GM18519 (cell line): ENCODE results near the gene CAMK2N1.

Experiments used
- ATAC-seq: cut with Tn5 transposase; IDR thresholded peaks from one replicate; pipeline ENCODE4 v1.9.1; 2021; ENCODE audit warnings: mild to moderate bottlenecking, moderate library complexity; ENCODE audit not compliant: unreplicated experiment, low FRiP score

Gene CAMK2N1

DNA sequence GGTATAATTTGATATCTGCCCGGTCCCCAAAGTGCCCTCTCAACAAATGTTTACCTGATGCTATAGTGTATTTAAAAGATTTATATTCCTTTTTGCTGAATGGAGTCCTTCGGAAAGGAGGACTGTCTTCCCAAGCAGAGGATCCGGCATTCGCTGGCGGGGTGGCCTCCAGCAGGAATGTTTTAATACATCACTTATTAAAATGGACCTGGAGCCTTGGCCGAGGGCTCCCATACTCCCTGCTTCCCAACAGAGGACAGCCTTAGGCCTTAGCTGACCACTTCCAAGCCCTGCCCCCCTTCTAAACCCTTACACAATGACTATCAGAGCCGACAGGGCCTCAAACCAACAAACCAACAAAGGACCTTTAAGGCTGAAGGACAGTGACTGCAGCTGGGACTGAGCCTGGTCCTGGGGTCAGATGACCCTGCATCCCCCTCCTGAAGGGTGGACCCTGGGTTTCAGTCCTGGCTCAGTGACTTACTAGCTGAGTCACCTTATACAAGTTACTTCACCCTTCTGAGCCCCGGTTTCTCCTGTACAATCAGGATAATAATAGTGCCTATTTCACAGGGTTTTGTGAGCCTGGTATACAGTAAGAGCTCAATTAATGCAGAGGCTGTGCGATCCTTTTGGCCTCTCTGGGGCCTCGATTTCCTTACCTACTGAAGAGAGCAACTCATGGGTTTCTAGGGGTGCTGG lies 5.6 kb downstream of the CAMK2N1 start:
- no peak for ATAC-seq

- no peak for ATAC-seq
These were observed 6.2 kb downstream of the CAMK2N1 start for GRCh38 chr1:20479840-20480239.

- ATAC-seq = no peak
These were observed 7.9 kb downstream of the CAMK2N1 start for GRCh38 chr1:20478057-20478635.

GRCh38 chr1:20477348-20478056 lies 8.5 kb downstream of the CAMK2N1 start:
- no peak for ATAC-seq

DNA sequence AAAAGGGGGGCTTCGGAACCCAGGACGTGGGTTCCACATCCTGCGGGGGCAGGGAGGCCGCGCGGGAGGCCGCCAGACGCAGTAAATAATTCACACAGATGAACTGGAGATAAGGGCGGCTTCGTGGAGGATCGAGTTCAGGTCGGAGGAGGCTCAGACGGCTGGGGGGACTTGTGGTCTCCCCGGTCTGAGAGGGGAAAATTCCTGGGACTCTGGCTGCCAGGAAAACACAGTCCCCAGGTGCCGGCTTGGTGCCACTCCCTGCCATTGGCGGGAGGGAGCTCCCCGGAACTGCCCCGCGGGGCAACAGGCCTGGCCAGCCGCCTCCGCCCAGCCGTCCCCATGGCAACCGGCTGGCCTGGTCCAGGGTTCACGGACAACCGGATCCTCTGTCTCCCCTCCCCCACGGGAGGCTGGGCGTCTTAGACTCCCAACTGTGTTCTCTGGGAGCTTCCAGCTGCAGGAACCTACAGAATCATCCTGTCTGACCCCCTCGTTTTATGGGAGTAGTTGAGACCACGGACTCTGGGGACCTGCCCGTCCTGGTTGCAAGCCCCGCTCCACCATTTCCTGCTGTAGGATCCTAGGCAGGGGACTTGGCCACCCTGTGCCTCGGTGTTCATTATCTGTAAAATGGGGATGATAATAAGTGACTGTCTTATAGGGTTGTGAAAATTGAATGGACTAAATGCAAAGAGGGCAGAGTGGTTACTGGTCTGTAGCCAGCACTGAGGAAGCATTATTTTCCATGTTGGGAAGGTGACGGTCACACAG lies 9.6 kb downstream of the CAMK2N1 start:
- no peak for ATAC-seq

DNA sequence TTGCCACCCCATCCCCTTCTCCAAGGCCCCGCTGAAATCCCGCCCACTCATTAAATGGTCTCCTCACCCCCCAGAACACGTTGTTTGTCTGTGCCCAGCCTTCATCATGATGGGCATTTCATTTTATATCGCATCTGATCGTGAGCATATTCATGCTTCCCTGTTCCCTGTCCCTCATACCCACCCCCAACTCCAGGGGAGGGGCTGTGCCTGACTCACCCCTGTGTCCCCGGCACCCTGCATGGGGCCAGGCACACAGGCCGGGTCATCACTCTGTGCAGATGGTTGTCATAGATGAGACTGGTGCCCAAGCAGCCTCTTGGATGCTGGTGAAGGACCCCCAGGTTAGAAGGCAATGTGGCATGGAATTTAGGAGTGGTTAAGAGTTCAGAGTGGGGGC lies 11.0 kb downstream of the CAMK2N1 start:
- ATAC-seq = no peak

DNA sequence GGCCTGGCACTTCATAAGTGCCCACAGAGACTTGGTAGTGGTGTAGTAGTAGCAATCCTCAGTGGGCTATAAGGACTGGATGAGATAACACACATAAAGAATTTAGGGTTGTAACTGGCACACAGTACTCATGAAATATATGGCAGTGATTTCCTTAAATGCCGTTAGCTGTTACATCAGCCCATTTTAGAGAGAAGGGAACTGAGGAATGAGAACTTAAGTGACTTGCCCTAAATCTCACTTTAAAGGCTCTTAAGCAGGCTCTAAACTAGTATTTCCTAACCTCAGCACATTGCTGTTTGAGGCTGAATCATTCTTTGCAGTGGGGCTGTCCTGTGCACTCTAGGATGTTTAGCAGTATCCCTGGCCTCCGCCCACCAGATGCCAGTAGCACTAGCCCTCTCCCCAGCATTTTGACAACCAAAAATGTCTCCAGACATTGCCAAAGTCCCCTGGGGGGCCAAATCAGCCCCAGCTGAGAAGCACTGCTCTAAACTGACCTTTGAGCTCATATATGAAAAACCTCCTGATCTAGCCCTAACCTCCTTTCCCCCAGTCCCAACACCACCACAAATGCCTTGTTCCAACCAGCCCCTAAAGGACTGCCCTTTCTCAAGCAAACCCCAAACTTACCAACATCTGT lies 11.6 kb downstream of the CAMK2N1 start:
- no peak for ATAC-seq

DNA sequence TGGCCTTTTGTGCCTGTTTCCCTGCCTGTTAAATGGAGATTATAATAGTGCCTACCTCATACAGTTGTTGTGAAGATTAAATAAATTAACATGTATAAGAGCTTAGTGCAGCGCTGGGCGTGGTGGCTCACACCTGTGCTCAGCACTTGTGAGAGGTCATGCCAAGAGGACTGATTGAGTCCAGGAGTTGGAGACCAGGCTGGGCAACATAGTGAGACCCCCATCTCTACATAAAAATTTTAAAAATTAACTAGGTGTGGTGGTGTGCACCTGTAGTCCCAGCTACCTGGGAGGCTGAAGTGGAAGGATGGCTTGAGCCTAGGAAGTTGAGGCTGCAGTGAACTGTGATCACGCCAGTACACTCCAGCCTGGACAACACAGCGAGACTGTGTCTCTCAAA lies 12.1 kb downstream of the CAMK2N1 start:
- no peak for ATAC-seq

- ATAC-seq = no peak
These were observed 12.9 kb downstream of the CAMK2N1 start for GRCh38 chr1:20472860-20473711.

GRCh38 chr1:20472121-20472520 lies 13.9 kb downstream of the CAMK2N1 start:
- ATAC-seq = no peak

- no peak for ATAC-seq
These were observed 15.8 kb downstream of the CAMK2N1 start for GRCh38 chr1:20470194-20470593.

DNA sequence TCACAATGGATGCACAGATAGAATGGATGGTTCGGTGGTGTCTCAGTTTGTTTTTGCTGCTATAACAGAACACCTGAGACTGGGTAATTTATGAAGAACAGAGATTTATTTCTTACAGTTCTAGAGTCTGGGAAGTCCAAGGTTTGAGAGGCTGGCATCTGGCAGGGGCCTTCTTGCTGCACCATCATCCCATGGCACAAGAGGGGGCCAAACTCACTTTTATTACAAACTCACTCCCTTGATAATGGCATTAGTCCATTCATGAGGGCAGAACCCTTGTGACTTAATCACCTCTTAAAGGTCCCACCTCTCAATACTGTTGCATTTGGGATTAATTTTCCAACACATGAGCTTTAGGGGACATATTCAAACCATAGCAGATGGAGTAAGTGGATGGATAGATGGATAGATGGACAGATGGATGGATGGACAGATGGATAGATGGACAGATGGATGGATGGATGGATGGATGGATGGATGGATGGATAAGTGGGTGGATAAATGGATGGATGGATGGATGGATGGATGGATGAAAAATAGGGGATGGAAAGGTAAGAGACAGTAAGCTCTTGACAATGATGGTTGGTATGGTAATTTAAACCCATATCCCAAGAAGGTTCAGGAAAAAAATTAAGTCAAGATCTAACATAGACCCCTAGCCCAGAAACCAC lies 16.5 kb downstream of the CAMK2N1 start:
- no peak for ATAC-seq

DNA sequence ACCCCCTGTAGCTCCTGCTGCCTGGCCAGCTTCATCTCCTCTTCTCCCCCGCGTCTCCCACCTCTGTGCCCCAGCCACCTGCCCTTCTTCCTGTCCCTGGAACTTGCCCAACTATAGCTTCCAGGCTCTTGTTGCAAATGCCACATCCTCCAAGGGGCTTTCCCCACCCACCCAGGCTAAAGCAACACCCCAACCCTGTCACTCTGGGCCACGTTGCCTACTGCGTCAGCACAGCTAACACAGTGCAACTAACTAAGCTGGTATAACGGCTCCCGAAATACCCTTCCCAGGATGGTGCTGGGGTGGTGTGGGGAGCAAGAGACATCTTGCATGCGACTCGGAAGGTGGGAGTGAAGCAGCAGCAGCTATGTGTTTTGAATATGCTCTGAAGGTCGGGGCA lies 19.7 kb downstream of the CAMK2N1 start:
- no peak for ATAC-seq

DNA sequence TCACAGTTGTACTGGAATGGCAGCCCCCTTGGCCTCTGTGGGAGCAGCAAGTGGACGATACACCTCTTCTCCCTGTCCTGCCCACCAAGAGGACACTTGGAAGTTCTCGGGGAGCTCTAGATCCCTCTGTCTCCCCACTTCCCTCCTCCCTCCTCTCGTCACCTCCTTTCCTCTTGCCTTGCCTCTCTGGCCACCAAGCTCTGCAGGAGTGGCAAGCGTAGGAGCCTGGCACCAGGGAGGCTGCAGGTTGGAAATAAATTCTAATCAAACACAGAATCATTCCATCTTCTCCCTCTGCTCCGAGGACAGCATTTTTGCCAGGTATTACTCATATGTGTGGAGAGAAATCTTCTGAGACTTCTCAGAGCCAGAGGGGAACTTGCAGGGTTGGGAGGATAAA lies 20.8 kb downstream of the CAMK2N1 start:
- no peak for ATAC-seq

- ATAC-seq = no peak
These were observed 22.5 kb downstream of the CAMK2N1 start for GRCh38 chr1:20463502-20463901.

DNA sequence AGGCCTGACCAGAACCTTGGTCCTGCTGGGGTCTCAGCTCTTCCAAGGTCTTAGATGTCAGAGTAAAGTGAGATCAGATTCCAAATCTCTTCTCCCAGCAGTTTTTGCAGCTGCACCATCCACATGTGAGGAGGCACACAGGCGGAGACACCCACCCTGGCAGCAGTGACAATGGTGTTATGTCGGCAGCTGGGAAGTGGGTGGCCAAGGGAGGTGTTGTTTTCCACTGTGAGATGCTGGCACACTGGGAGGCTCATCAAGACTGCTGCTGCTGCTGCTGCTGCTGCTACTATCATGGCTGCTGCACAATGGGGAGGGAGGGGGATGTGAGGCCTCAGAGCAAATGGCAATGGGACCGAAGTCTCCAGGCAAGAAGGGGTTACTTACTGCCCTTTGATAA lies 23.6 kb downstream of the CAMK2N1 start:
- no peak for ATAC-seq

DNA sequence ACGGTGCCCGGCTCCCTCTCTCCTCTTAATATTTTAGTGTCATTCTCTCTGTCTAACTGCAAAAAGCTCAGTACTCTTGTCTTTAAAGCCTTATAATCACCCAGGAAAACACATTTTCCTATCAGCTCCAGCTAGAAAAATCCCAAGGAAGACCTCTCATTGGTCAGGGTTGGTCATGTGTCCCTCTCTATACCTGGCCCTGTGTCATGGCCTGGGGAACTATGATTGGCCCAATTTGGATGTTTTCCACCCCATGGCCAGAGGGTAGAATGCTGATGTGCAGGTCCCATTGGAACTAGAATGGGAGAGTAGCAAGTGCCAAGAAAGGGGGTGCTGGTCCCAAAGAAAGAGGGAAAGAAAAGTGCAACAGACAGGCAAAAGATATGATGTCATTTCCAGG lies 27.3 kb downstream of the CAMK2N1 start:
- no peak for ATAC-seq

DNA sequence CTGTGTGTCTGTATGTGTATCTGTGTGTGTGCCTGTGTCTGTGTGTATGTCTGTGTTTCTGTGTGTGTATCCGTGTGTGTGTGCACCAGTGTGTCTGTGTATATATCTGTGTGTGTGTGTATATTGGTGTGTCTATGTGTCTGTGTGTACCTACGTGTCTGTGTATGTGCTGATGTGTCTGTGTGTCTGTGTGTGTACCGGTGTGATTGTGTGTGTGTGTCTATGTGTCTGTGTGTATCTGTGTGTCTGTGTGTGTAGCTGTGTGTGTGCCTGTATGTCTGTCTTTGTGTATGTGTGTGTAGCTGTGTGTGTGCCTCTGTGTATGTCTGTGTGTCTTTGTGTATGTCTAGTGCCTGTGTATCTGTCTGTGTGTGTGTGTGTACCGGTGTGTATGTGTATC lies 32.0 kb downstream of the CAMK2N1 start:
- no peak for ATAC-seq

- ATAC-seq = no peak
These were observed 36.2 kb downstream of the CAMK2N1 start for GRCh38 chr1:20449735-20450311.
